GM23338 (cell line): ENCODE measurements around the gene NCKAP5.

Source experiments
- CTCF ChIP-seq, 2 experiments: fragments of 200-600 bp in 1 of 2; sonication (generic) in 1 of 2; conservative IDR thresholded peaks; 2 replicates each; pipeline versions ENCODE4 v1.5.1 to v1.6.1; 2016 to 2017; ENCODE audit warnings: antibody characterized with exemption in 2 of 2, low read depth in 2 of 2, mild to moderate bottlenecking in 2 of 2, moderate library complexity in 1 of 2
- EZH2phosphoT487 ChIP-seq: fragments of 200-600 bp; sonication (generic); IDR thresholded peaks from one replicate; pipeline ENCODE4 v1.8.1; 2018; ENCODE audit warnings: antibody characterized with exemption; ENCODE audit not compliant: unreplicated experiment
- JUNB ChIP-seq: IDR thresholded peaks from one replicate; pipeline ENCODE4 v1.6.1; 2016; ENCODE audit warnings: antibody characterized with exemption; ENCODE audit not compliant: unreplicated experiment
- POLR2AphosphoS5 ChIP-seq: IDR thresholded peaks from 2 replicates; pipeline ENCODE4 v1.6.1; 2016; ENCODE audit warnings: antibody characterized with exemption, low read depth
- REST ChIP-seq: IDR thresholded peaks from one replicate; pipeline ENCODE4 v1.6.1; 2018; ENCODE audit warnings: antibody characterized with exemption; ENCODE audit not compliant: unreplicated experiment

GRCh38 chr2:133110201-133110600 lies 458.1 kb downstream of the NCKAP5 start:
- no peak for TF ChIP-seq POLR2AphosphoS5
- no peak for TF ChIP-seq CTCF (conservative IDR thresholded peaks at IDR 0.05; ENCODE audit: low read depth in 2 of 2)
- no peak for TF ChIP-seq EZH2phosphoT487
- no peak for TF ChIP-seq REST
- no peak for TF ChIP-seq JUNB
